KMS-11 (cell line): ENCODE results near the gene TBXAS1.

ENCODE experiments used
- H2AFZ ChIP-seq: fragments of 200-600 bp; sonication (generic); 2 replicates; pipeline ENCODE4 v1.6.1; 2016; ENCODE audit warnings: antibody characterized with exemption, mixed run types, low read depth
- H3K27ac ChIP-seq: fragments of 200-600 bp; sonication (generic); 2 replicates; pipeline ENCODE4 v1.6.1; 2016; ENCODE audit warnings: mild to moderate bottlenecking, mixed run types
- H3K27me3 ChIP-seq: fragments of 200-600 bp; sonication (generic); 2 replicates; pipeline ENCODE4 v1.6.1; 2017; ENCODE audit warnings: mild to moderate bottlenecking, low read depth, mixed run types, moderate library complexity; ENCODE audit not compliant: insufficient read depth
- H3K36me3 ChIP-seq: fragments of 200-600 bp; sonication (generic); 2 replicates; pipeline ENCODE4 v1.6.1; 2017; ENCODE audit warnings: mild to moderate bottlenecking, mixed run types; ENCODE audit not compliant: insufficient read depth
- H3K4me1 ChIP-seq: fragments of 200-600 bp; sonication (generic); 2 replicates; pipeline ENCODE4 v1.6.1; 2016; ENCODE audit warnings: mild to moderate bottlenecking, low read depth, mixed run types; ENCODE audit not compliant: poor library complexity, severe bottlenecking
- H3K4me2 ChIP-seq: fragments of 200-600 bp; sonication (generic); 2 replicates; pipeline ENCODE4 v1.7.0; 2016; ENCODE audit warnings: mild to moderate bottlenecking, mixed run types
- H3K4me3 ChIP-seq: fragments of 200-600 bp; sonication (generic); IDR thresholded peaks from 2 replicates; pipeline ENCODE4 v1.6.1; 2017; ENCODE audit warnings: low read depth, low read length, mixed read lengths; ENCODE audit not compliant: insufficient read depth
- H3K79me2 ChIP-seq: fragments of 200-600 bp; sonication (generic); 2 replicates; pipeline ENCODE4 v1.6.1; 2016; ENCODE audit warnings: low read depth, mixed run types; ENCODE audit not compliant: insufficient read depth
- H3K9ac ChIP-seq: fragments of 200-600 bp; sonication (generic); 2 replicates; pipeline ENCODE4 v1.6.1; 2016; ENCODE audit warnings: mild to moderate bottlenecking, mixed run types
- H4K20me1 ChIP-seq: fragments of 200-600 bp; sonication (generic); 2 replicates; pipeline ENCODE4 v1.6.1; 2016; ENCODE audit warnings: mild to moderate bottlenecking, mixed run types; ENCODE audit not compliant: insufficient read depth
- CTCF ChIP-seq: fragments of 200-600 bp; sonication (generic); conservative IDR thresholded peaks from 2 replicates; pipeline ENCODE4 v1.6.1; 2017; ENCODE audit warnings: low read depth, mild to moderate bottlenecking, antibody characterized with exemption, low read length, moderate library complexity, mixed read lengths

TBXAS1 gene

GRCh38 chr7:139953229-139953628, 124.2 kb downstream of the TBXAS1 start:
- Histone ChIP-seq H3K4me2 (no peak overlapping the region), H3K4me1 (no peaks in the 10 kb centered on the region), H2AFZ (no peak overlapping the region), H3K79me2 (no peaks in the 10 kb centered on the region), H3K27me3 (no peaks in the 10 kb centered on the region), H3K27ac (no peak overlapping the region), H3K4me3 (no peak overlapping the region), H3K36me3 (no peaks in the 10 kb centered on the region), H3K9ac (no peak overlapping the region), H4K20me1 (no peaks in the 10 kb centered on the region)
- no peak for TF ChIP-seq CTCF

GRCh38 chr7:139955109-139955820, 126.2 kb downstream of the TBXAS1 start:
- Histone ChIP-seq H3K9ac (no peak overlapping the region), H3K27me3 (no peaks in the 10 kb centered on the region)
- no peak for TF ChIP-seq CTCF

GRCh38 chr7:139958599-139959284, 129.7 kb downstream of the TBXAS1 start:
- no peak for TF ChIP-seq CTCF
- Histone ChIP-seq H3K9ac (no peak overlapping the region), H3K4me3 (no peak overlapping the region), H4K20me1 (no peaks in the 10 kb centered on the region), H3K27me3 (no peaks in the 10 kb centered on the region), H3K4me1 (no peaks in the 10 kb centered on the region), H3K79me2 (no peaks in the 10 kb centered on the region), H3K36me3 (no peaks in the 10 kb centered on the region), H2AFZ (no peak overlapping the region), H3K4me2 (no peak overlapping the region), H3K27ac (no peak overlapping the region)

More at GRCh38 chr7:139955109-139955820, 126.2 kb downstream of the TBXAS1 start:
- no peak overlapping the region for H3K4me3 ChIP-seq
- no peak overlapping the region for H3K27ac ChIP-seq
- no peak overlapping the region for H2AFZ ChIP-seq
- no peaks in the 10 kb centered on the region for H3K36me3 ChIP-seq
- no peaks in the 10 kb centered on the region for H4K20me1 ChIP-seq
- no peaks in the 10 kb centered on the region for H3K4me1 ChIP-seq
- no peak overlapping the region for H3K4me2 ChIP-seq
- H3K79me2 ChIP-seq, result no peaks in the 10 kb centered on the region

- Histone ChIP-seq H3K27ac (no peak overlapping the region), H3K79me2 (no peaks in the 10 kb centered on the region), H4K20me1 (no peaks in the 10 kb centered on the region), H3K4me3 (no peak overlapping the region), H2AFZ (no peak overlapping the region), H3K27me3 (no peaks in the 10 kb centered on the region), H3K4me1 (no peaks in the 10 kb centered on the region), H3K4me2 (no peak overlapping the region), H3K9ac (no peak overlapping the region), H3K36me3 (no peaks in the 10 kb centered on the region)
- no peak for TF ChIP-seq CTCF
Measured at GRCh38 chr7:139959285-139959628, 130.2 kb downstream of the TBXAS1 start.
